ENCODE measurements around the gene MACROH2A1. TPM values are rescaled to one million over a fixed set of nuclear protein-coding genes. Genes with fewer than 3 reads are reported as not detected.

MACROH2A1 gene
- total RNA-seq, 1 donor from 2014 or later, result 42.9 TPM

DNA sequence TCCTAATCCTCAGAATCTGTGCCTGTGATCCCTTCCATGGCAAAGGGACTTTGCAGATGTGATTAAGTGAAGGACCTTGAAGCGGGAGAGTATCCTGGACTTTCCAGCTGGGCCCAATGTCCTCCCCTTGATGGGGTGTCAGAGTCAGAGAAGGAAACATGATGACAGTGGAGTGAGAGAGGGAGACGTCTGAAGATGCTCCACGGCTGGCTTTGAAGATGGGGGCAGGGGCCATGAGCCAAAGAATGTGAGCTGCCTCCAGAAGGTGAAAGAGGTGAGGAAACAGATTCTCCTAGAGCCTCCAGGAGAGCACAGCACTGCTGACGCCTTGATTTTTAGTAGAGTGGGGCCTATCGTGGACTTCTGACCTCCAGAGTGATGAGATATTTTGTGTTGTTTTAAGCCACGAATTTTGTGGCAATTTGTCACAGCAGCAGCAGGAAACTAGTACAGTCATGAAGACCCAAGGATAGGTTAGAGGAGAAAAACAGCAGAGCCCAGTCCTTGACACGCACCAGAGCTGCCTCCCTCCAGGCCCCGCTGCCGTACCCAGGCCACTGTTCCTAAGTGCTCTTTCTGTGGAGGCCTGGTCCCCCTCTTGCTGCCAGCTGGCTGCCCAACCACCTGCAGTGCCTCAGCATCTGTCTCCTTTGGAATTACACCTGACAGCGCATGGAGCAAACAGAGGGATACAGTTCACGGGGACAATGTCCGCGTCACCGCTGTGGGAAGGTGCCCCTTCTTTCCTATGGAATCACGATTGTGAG lies 78.1 kb downstream of the MACROH2A1 start:
- no peak for ATAC-seq
- peak; percentile 28 for DNase-seq (ENCODE audit: low spot score)

- ATAC-seq (no peak), DNase-seq (ENCODE audit: low spot score) (peak; percentile 31)
These were observed 79.0 kb downstream of the MACROH2A1 start for GRCh38 chr5:135319928-135320606.

GRCh38 chr5:135319458-135319857 lies 79.6 kb downstream of the MACROH2A1 start:
- ATAC-seq (no peak), DNase-seq (ENCODE audit: low spot score) (peak; percentile 26)

GRCh38 chr5:135318924-135319323 lies 80.1 kb downstream of the MACROH2A1 start:
- peak; percentile 23 for DNase-seq (ENCODE audit: low spot score)
- no peak for ATAC-seq

- peak; percentile 22 for DNase-seq (ENCODE audit: low spot score)
These were observed 81.0 kb downstream of the MACROH2A1 start for GRCh38 chr5:135318037-135318436.

GRCh38 chr5:135317286-135317685 lies 81.7 kb downstream of the MACROH2A1 start:
- ATAC-seq, result no peak
- peak; percentile 28 for DNase-seq (ENCODE audit: low spot score)

More at GRCh38 chr5:135318037-135318436, 81.0 kb downstream of the MACROH2A1 start:
- ATAC-seq, result no peak

GRCh38 chr5:135315386-135315785 lies 83.6 kb downstream of the MACROH2A1 start:
- DNase-seq (ENCODE audit: low spot score) (no peak), ATAC-seq (no peak)

- ATAC-seq (no peak), DNase-seq (ENCODE audit: low spot score) (no peak)
These were observed 85.1 kb downstream of the MACROH2A1 start for GRCh38 chr5:135313946-135314345.

DNA sequence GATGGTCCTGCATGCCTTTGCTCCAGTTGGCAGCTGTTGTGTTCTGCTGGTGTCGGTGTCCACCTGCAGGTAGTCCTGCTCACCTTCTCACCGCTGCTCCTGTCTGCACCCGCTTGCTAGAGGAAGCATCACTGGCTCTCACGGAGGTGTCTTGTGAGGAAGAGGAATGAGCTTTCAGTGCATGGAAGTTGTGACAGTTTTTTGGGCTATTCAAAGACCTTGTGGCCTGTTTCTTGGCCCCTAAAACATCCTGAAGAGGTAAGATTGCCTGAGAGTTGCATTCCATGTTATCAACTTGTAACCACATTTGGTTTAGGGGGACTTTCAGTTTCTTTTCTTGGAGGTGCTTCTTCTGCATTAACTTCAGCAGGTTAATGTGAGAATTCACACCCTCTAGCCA lies 85.6 kb downstream of the MACROH2A1 start:
- no peak for DNase-seq (ENCODE audit: low spot score)

GRCh38 chr5:135312255-135312935 lies 86.6 kb downstream of the MACROH2A1 start:
- DNase-seq (ENCODE audit: low spot score) (no peak), ATAC-seq (no peak)

More for the DNA sequence above, 85.6 kb downstream of the MACROH2A1 start:
- ATAC-seq, result no peak

- ATAC-seq (peak; percentile 91), DNase-seq (ENCODE audit: low spot score) (peak; percentile 79)
These were observed 88.6 kb downstream of the MACROH2A1 start for GRCh38 chr5:135310328-135310989.

- DNase-seq (ENCODE audit: low spot score) (no peak), ATAC-seq (no peak)
These were observed 89.4 kb downstream of the MACROH2A1 start for GRCh38 chr5:135309391-135310327.

- DNase-seq (ENCODE audit: low spot score) (no peak), ATAC-seq (no peak)
These were observed 90.3 kb downstream of the MACROH2A1 start for GRCh38 chr5:135308752-135309151.

DNA sequence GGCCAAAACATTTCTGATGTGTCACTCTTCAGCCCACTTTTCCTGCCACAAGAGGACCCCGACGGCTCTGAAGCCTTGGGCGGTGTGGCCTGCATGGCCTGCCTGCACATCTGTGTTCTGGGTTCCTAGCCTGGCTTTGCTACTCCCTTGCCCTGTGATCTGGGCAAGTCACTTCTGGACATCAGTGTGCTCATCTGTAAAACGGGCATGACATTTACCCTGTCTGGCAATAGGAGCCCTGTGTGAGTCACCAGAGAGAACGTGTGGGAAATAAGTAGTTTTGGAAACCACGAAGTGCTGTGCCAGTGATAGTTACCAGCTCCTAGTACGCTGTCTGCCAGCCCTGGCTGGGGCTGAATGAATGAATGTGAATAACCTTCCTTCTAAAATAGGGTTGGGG lies 90.8 kb downstream of the MACROH2A1 start:
- DNase-seq (ENCODE audit: low spot score) (no peak), ATAC-seq (no peak)

- ATAC-seq (no peak), DNase-seq (ENCODE audit: low spot score) (no peak)
These were observed 91.7 kb downstream of the MACROH2A1 start for GRCh38 chr5:135307143-135307903.

- DNase-seq (ENCODE audit: low spot score) (no peak), ATAC-seq (no peak)
These were observed 92.5 kb downstream of the MACROH2A1 start for GRCh38 chr5:135306557-135306956.

DNA sequence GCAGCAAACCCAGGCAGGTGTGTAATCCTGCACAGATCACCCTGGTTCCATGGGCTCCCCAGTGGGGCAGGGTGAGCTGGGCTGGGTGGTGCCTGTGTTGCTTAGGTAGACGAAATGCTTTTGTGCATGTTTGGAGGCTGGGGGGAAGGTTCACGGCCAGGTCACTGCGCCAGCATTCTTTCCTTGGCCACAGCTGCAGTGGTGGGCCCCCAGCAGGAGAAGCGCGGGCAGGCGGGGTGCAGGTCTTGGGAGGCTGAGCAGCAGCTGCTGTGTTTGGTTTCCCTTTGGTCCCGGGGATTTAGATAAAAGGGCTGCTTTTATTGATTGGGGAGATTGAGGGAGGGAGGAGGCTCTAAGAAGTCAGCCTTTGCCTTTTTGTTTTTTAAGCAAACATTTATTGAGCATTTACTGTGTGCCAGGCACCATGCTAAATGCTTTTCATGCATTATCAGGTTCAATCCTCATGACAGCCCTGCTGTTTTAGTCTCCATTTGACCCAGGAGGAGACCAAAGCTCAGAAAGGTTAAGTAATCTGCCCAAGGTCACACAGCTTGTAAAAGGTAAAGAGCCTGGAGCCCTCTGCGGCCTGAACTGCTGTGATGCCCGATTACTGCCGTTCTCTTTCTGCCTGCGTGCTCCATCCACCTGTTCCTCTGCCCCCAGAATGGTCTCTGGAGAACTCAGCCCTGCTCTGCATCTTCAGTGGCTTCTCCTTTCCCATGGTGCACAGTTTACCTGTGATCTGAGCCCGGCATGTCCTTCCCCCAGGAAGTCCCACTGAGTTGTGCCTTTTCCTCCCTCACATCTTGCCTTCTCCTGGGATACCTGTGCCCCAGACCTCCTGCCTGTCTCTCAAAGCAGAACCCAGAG lies 94.4 kb downstream of the MACROH2A1 start:
- DNase-seq (ENCODE audit: low spot score), result no peak
- no peak for ATAC-seq

- ATAC-seq (no peak), DNase-seq (ENCODE audit: low spot score) (no peak)
These were observed 95.4 kb downstream of the MACROH2A1 start for GRCh38 chr5:135303582-135304173.
